Hepatocyte (in vitro differentiated cells): Measurements from ENCODE around the gene NAV2.

Experiments
- EZH2phosphoT487 ChIP-seq: fragments of 200-600 bp; sonication (generic); IDR thresholded peaks from one replicate; pipeline ENCODE4 v1.6.1; 2018; ENCODE audit warnings: antibody characterized with exemption, mild to moderate bottlenecking, low read depth, moderate library complexity; ENCODE audit not compliant: unreplicated experiment, severe bottlenecking
- TF ChIP-seq, protein P1 (sequence below): fragments of 200-600 bp; sonication (generic); IDR thresholded peaks from 2 replicates; pipeline ENCODE4 v1.5.1; 2016; ENCODE audit warnings: antibody characterized with exemption, mild to moderate bottlenecking; ENCODE audit not compliant: poor library complexity

DNA sequence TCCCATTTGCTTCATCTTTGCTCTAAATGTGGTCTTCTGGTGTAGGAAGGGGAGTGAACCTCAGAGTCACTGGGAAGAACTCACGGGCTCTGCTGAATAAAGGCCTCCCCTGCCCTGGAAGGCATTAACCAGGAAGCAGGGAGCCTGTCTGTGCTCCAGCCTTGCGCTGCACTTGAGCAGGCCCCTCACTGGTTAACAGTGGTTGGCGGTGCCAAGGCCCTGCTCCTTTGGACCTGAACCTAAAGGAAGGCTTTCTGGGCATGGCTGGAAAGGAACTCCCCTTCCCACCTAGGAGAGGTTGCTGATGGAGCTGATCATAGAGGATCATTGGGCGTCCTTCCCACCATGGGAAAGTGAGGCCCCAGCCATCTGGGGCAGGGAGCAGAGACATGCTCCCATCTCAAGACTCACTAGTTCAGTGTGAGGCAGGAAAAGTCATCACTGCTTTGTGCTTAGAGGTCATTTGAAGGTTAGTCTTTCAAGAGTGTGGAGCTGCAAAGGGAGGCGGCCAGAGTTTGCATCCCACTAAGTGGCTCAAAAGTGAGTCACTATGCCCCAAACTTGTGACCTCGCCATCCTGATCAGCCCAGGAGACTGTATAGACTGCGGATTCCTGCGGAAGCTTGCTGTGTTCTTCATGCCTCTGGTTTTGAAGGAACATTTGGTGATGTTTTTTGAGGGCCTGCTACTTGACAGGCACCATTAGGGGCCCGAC is 397.3 kb downstream of the NAV2 start:
- TF ChIP-seq, protein P1, sequence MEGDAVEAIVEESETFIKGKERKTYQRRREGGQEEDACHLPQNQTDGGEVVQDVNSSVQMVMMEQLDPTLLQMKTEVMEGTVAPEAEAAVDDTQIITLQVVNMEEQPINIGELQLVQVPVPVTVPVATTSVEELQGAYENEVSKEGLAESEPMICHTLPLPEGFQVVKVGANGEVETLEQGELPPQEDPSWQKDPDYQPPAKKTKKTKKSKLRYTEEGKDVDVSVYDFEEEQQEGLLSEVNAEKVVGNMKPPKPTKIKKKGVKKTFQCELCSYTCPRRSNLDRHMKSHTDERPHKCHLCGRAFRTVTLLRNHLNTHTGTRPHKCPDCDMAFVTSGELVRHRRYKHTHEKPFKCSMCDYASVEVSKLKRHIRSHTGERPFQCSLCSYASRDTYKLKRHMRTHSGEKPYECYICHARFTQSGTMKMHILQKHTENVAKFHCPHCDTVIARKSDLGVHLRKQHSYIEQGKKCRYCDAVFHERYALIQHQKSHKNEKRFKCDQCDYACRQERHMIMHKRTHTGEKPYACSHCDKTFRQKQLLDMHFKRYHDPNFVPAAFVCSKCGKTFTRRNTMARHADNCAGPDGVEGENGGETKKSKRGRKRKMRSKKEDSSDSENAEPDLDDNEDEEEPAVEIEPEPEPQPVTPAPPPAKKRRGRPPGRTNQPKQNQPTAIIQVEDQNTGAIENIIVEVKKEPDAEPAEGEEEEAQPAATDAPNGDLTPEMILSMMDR: no peak
- no peak for TF ChIP-seq EZH2phosphoT487
